ENCODE data around the gene KANSL1. TPM values are rescaled to one million over a fixed set of nuclear protein-coding genes. Genes with fewer than 3 reads are reported as not detected.
"Not testable (repeated sequence)": the region's sequence is repeated elsewhere in the genome, so short reads cannot be mapped to it uniquely, and the experiment has no call there.

KANSL1 gene
- total RNA-seq, 2 donors from 2014 or later = 60.0 to 72.3 TPM

DNA sequence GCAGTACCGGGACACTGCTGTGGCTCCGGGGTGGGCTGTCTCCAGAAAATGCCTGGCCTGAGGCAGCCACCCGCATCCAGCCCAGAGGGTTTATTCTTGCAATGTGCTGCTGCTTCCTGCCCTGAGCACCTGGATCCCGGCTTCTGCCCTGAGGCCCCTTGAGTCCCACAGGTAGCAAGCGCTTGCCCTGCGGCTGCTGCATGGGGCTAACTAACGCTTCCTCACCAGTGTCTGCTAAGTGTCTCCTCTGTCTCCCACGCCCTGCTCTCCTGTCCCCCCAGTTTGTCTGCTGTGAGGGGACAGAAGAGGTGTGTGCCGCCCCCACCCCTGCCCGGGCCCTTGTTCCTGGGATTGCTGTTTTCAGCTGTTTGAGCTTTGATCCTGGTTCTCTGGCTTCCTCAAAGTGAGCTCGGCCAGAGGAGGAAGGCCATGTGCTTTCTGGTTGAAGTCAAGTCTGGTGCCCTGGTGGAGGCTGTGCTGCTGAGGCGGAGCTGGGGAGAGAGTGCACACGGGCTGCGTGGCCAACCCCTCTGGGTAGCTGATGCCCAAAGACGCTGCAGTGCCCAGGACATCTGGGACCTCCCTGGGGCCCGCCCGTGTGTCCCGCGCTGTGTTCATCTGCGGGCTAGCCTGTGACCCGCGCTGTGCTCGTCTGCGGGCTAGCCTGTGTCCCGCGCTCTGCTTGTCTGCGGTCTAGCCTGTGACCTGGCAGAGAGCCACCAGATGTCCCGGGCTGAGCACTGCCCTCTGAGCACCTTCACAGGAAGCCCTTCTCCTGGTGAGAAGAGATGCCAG lies 181.3 kb downstream of the KANSL1 start:
- Histone ChIP-seq H3K27ac (no peak overlapping the region), H3K4me1 (no peaks in the 10 kb centered on the region), H3K36me3 (no peaks in the 10 kb centered on the region), H3K9ac (ENCODE audit: low read depth in 2 of 2, low read length in 2 of 2) (no peak overlapping the region), H3K27me3 (no peaks in the 10 kb centered on the region), H3K9me3 (no peaks in the 10 kb centered on the region), H3K4me3 (no peak overlapping the region)
- no peak for DNase-seq
- intact Hi-C loops (cut with DNase I) = no loop called here
- TF ChIP-seq, protein P1, sequence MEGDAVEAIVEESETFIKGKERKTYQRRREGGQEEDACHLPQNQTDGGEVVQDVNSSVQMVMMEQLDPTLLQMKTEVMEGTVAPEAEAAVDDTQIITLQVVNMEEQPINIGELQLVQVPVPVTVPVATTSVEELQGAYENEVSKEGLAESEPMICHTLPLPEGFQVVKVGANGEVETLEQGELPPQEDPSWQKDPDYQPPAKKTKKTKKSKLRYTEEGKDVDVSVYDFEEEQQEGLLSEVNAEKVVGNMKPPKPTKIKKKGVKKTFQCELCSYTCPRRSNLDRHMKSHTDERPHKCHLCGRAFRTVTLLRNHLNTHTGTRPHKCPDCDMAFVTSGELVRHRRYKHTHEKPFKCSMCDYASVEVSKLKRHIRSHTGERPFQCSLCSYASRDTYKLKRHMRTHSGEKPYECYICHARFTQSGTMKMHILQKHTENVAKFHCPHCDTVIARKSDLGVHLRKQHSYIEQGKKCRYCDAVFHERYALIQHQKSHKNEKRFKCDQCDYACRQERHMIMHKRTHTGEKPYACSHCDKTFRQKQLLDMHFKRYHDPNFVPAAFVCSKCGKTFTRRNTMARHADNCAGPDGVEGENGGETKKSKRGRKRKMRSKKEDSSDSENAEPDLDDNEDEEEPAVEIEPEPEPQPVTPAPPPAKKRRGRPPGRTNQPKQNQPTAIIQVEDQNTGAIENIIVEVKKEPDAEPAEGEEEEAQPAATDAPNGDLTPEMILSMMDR (IDR thresholded peaks at IDR 0.05) = no peak

DNA sequence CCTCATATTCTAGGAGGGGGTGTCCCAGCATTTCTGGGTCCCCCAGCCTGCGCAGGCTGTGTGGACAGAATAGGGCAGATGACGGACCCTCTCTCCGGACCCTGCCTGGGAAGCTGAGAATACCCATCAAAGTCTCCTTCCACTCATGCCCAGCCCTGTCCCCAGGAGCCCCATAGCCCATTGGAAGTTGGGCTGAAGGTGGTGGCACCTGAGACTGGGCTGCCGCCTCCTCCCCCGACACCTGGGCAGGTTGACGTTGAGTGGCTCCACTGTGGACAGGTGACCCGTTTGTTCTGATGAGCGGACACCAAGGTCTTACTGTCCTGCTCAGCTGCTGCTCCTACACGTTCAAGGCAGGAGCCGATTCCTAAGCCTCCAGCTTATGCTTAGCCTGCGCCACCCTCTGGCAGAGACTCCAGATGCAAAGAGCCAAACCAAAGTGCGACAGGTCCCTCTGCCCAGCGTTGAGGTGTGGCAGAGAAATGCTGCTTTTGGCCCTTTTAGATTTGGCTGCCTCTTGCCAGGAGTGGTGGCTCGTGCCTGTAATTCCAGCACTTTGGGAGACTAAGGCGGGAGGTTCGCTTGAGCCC lies 182.5 kb downstream of the KANSL1 start:
- Histone ChIP-seq H3K4me3 (no peak overlapping the region), H3K27ac (no peak overlapping the region), H3K9ac (ENCODE audit: low read depth in 2 of 2, low read length in 2 of 2) (no peak overlapping the region), H3K4me1 (no peaks in the 10 kb centered on the region), H3K9me3 (no peaks in the 10 kb centered on the region), H3K27me3 (no peaks in the 10 kb centered on the region), H3K36me3 (no peaks in the 10 kb centered on the region)
- DNase-seq = no peak
- TF ChIP-seq, protein P1 (IDR thresholded peaks at IDR 0.05) = no peak
- intact Hi-C loops (cut with DNase I) = no loop called here

GRCh38 chr17:46009681-46010596 lies 183.3 kb downstream of the KANSL1 start:
- no peaks in the 10 kb centered on the region for H3K4me1 ChIP-seq
- H3K9ac ChIP-seq (ENCODE audit: low read depth in 2 of 2, low read length in 2 of 2) = no peak overlapping the region
- intact Hi-C loops (cut with DNase I) = no loop called here
- H3K27ac ChIP-seq = no peak overlapping the region
- H3K36me3 ChIP-seq = no peaks in the 10 kb centered on the region
- DNase-seq = no peak
- TF ChIP-seq, protein P1 (IDR thresholded peaks at IDR 0.05) = no peak
- no peaks in the 10 kb centered on the region for H3K9me3 ChIP-seq
- H3K4me3 ChIP-seq = no peak overlapping the region
- no peaks in the 10 kb centered on the region for H3K27me3 ChIP-seq

DNA sequence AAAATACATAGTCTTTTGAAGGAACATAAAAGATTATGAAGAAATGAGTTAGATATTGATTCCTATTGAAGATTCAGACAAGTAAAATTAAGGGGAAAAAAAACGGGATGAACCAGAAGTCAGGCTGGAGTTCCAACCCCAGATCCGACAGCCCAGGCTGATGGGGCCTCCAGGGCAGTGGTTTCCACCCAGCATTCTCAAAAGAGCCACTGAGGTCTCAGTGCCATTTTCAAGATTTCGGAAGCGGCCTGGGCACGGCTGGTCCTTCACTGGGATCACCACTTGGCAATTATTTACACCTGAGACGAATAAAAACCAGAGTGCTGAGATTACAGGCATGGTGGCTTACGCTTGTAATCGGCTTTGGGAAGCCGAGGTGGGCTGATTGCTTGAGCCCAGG lies 184.6 kb downstream of the KANSL1 start:
- H3K27ac ChIP-seq = no peak overlapping the region
- intact Hi-C loops (cut with DNase I) = no loop called here
- TF ChIP-seq, protein P1 (IDR thresholded peaks at IDR 0.05) = no peak

GRCh38 chr17:46007461-46007965 lies 185.7 kb downstream of the KANSL1 start:
- no peak for DNase-seq
- TF ChIP-seq, protein P1 (IDR thresholded peaks at IDR 0.05) = no peak
- intact Hi-C loops (cut with DNase I) = no loop called here
- Histone ChIP-seq H3K27me3 (no peaks in the 10 kb centered on the region), H3K36me3 (no peaks in the 10 kb centered on the region), H3K9ac (ENCODE audit: low read depth in 2 of 2, low read length in 2 of 2) (no peak overlapping the region), H3K4me1 (no peaks in the 10 kb centered on the region), H3K27ac (no peak overlapping the region), H3K9me3 (no peaks in the 10 kb centered on the region), H3K4me3 (no peak overlapping the region)

More for the DNA sequence above, 184.6 kb downstream of the KANSL1 start:
- Histone ChIP-seq H3K4me3 (no peak overlapping the region), H3K27me3 (no peaks in the 10 kb centered on the region), H3K36me3 (no peaks in the 10 kb centered on the region), H3K4me1 (no peaks in the 10 kb centered on the region), H3K9me3 (no peaks in the 10 kb centered on the region), H3K9ac (ENCODE audit: low read depth in 2 of 2, low read length in 2 of 2) (no peak overlapping the region)
- no peak for DNase-seq

DNA sequence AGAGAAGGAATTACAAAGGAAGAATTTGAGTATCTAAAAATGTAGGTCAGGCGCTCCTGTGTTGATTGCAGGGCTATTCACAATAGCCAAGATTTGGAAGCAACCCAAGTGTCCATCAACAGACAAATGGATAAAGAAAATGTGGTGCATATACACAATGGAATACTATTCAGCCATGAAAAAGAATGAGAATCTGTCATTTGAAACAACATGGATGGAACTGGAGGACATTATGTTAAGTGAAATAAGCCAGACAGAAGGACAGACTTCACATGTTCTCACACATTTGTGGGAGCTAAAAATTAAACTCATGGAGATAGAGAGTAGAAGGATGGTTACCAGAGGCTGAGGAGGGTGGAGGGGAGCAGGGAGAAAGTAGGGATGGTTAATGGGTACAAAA lies 187.1 kb downstream of the KANSL1 start:
- DNase-seq; intact Hi-C loops (cut with DNase I): not testable (repeated sequence)

More for the DNA sequence above, 187.1 kb downstream of the KANSL1 start:
- not testable (repeated sequence) for H3K4me1 ChIP-seq; H3K9me3 ChIP-seq; H3K4me3 ChIP-seq; H3K27me3 ChIP-seq; H3K9ac ChIP-seq (ENCODE audit: low read depth in 2 of 2, low read length in 2 of 2); H3K36me3 ChIP-seq; H3K27ac ChIP-seq
